Measurements from ENCODE around the gene HMGN3.

Gene HMGN3

DNA sequence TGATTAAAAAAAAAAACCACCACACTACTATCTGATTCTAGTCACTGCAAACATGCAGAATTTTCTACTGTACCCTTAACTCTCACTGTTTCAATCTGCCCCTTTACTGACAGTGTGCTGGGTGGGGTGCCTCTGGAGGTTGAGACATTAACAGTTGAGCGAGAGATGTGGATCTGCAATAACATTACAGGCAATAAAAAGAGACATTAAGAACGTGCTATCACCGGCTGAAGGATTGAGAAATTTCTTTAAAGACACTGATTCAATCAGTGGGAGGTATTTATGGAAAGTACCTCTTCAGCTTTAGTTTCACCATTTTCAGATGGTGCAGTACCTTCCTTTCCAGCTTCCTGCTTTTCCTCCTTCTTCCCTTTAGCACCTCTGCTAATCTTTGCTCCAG is 32.5 kb downstream of the HMGN3 start:
- DNase-seq (ENCODE audit: low read depth): no peak
- TF ChIP-seq, protein P1, sequence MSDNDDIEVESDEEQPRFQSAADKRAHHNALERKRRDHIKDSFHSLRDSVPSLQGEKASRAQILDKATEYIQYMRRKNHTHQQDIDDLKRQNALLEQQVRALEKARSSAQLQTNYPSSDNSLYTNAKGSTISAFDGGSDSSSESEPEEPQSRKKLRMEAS (IDR thresholded peaks at IDR 0.05; ENCODE audit: low read depth, low read length): no peak
- TF ChIP-seq MYC (IDR thresholded peaks at IDR 0.05; ENCODE audit: low read depth, low read length) (no peak), POLR2A (IDR thresholded peaks at IDR 0.05; ENCODE audit: extremely low read depth, insufficient read length) (no peak)
- TF ChIP-seq, protein P2, sequence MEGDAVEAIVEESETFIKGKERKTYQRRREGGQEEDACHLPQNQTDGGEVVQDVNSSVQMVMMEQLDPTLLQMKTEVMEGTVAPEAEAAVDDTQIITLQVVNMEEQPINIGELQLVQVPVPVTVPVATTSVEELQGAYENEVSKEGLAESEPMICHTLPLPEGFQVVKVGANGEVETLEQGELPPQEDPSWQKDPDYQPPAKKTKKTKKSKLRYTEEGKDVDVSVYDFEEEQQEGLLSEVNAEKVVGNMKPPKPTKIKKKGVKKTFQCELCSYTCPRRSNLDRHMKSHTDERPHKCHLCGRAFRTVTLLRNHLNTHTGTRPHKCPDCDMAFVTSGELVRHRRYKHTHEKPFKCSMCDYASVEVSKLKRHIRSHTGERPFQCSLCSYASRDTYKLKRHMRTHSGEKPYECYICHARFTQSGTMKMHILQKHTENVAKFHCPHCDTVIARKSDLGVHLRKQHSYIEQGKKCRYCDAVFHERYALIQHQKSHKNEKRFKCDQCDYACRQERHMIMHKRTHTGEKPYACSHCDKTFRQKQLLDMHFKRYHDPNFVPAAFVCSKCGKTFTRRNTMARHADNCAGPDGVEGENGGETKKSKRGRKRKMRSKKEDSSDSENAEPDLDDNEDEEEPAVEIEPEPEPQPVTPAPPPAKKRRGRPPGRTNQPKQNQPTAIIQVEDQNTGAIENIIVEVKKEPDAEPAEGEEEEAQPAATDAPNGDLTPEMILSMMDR (IDR thresholded peaks at IDR 0.05; ENCODE audit: low read depth, low read length): no peak
- no peak overlapping the region for H3K4me3 ChIP-seq (ENCODE audit: low read depth, low read length)

DNA sequence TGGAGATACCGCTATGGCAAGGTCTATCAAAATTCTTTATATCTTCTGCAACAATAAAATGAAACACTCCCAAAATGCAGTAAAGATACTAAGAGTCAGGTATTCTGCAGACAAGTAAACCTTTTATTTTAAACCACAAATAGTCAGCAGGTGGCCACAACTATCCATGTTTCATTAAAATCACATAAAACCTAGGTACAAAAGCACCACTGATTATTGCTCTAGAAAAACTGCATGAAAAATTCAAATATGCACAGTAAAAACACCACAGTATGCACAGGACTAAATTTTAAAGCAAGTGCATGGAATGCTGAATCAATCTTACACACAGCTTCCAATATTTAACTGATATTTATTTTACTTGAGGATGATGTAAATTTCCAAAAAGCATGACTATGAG is 33.3 kb downstream of the HMGN3 start:
- H3K4me3 ChIP-seq (ENCODE audit: low read depth, low read length): no peak overlapping the region
- TF ChIP-seq POLR2A (IDR thresholded peaks at IDR 0.05; ENCODE audit: extremely low read depth, insufficient read length) (no peak), MYC (IDR thresholded peaks at IDR 0.05; ENCODE audit: low read depth, low read length) (no peak)
- no peak for DNase-seq (ENCODE audit: low read depth)

DNA sequence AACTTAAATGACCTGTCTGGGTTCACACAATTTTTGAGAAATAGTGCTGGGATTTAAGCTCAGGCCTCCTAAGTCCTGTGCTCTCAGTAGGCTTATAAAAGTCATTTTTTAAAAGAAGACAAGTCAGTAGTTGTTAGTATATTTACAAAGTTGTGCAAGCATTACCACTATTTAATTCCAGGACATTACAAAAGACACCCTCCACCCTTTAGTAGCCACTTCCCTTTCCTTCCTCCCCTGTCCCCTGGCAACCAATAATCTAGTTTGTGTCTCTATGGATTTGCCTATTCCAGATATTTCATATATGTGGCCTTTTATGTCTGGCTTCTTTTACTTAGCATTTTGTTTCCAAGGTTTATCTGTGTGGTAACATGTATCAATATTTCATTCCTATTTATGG is 37.6 kb downstream of the HMGN3 start:
- no peak for TF ChIP-seq MYC (IDR thresholded peaks at IDR 0.05; ENCODE audit: low read depth, low read length)
- TF ChIP-seq, protein P2 (IDR thresholded peaks at IDR 0.05; ENCODE audit: low read depth, low read length): no peak
- TF ChIP-seq, protein P1 (IDR thresholded peaks at IDR 0.05; ENCODE audit: low read depth, low read length): no peak
- no peak for TF ChIP-seq POLR2A (IDR thresholded peaks at IDR 0.05; ENCODE audit: extremely low read depth, insufficient read length)
- DNase-seq (ENCODE audit: low read depth): peak; percentile 54

DNA sequence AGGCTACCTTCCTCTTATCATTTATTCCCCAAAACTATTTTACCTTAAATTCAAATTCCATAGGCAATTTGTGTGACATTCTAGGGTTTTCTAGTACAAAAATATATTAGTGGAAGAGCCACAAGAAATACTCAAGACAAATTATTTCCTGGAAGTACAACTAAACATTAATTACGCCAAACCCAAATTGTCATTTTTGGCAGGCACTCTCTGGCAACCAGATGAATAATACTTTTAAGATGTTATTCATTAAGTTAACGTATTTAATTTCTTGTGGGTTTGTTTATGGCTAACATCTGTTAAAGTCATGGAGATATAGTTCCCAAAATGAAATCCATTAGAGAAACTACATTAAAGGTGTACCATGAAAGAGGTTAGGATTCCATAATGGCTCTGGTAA is 40.5 kb downstream of the HMGN3 start:
- no peak for TF ChIP-seq POLR2A (IDR thresholded peaks at IDR 0.05; ENCODE audit: extremely low read depth, insufficient read length)
- TF ChIP-seq, protein P2 (IDR thresholded peaks at IDR 0.05; ENCODE audit: low read depth, low read length): no peak
- no peak for TF ChIP-seq MYC (IDR thresholded peaks at IDR 0.05; ENCODE audit: low read depth, low read length)
- TF ChIP-seq, protein P1 (IDR thresholded peaks at IDR 0.05; ENCODE audit: low read depth, low read length): no peak
- no peak overlapping the region for H3K4me3 ChIP-seq (ENCODE audit: low read depth, low read length)
- DNase-seq (ENCODE audit: low read depth): no peak

More for the DNA sequence above, 37.6 kb downstream of the HMGN3 start:
- H3K4me3 ChIP-seq (ENCODE audit: low read depth, low read length): no peak overlapping the region

DNA sequence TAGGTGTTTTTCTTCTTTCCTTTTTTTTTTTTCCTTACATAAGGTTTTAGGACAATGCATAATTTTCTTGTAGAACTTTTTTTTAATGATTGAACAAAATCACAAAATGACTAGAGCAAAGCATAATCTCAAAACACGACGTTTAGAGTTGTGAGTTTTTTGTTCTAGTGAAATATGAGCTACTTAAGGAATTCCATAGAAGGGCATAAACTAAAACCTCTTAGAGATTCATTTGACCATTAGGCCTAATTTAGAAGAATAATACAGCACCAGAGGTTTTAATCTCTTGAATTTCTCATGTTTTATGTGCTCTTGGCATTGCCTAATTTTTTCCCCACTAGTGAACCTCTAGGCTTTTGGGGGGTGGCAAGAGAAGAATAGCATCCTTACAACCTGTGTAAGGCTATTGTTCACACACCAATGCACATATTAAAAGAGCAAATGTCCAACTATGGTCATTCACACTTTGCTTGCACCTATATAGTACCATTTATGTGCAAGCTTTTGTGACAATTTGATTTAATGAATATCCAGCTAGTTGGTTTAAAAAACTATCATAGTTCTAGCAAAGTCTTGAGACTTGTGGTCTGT is 44.6 kb downstream of the HMGN3 start:
- no peak for DNase-seq (ENCODE audit: low read depth)
- no peak overlapping the region for H3K4me3 ChIP-seq (ENCODE audit: low read depth, low read length)
- TF ChIP-seq, protein P1 (IDR thresholded peaks at IDR 0.05; ENCODE audit: low read depth, low read length): no peak
- TF ChIP-seq POLR2A (IDR thresholded peaks at IDR 0.05; ENCODE audit: extremely low read depth, insufficient read length) (no peak), MYC (IDR thresholded peaks at IDR 0.05; ENCODE audit: low read depth, low read length) (no peak)
- TF ChIP-seq, protein P2 (IDR thresholded peaks at IDR 0.05; ENCODE audit: low read depth, low read length): no peak

DNA sequence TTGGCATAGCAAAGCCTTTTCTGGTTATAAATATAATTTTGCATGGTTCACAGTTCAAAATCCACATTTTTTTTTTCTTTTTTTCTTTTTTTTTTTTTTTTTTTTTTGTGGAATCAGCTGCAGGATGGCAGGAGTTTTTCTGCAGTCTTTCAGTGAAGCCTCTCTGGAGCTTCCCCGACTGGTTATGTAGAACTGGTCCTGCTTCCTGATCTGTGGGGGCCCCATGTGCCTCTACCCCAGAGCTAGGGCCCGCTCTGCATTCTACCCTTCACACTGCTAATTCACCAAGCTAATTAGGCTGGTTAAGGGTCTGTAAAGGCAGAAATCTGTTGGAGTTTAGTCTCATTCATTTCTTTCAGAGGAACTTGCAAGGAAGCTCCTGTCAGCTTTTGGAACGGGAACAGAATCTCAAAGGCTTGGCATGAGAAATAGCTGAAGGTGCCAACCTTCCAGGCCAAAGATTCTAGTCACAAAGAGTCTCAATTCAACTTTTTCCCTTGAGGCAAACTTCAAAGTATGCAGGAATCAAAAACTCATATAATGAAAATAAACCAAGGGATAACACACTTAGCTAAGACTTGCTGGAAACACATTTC is 45.5 kb downstream of the HMGN3 start:
- DNase-seq (ENCODE audit: low read depth): no peak
- H3K4me3 ChIP-seq (ENCODE audit: low read depth, low read length): no peak overlapping the region
- TF ChIP-seq, protein P1 (IDR thresholded peaks at IDR 0.05; ENCODE audit: low read depth, low read length): no peak
- TF ChIP-seq POLR2A (IDR thresholded peaks at IDR 0.05; ENCODE audit: extremely low read depth, insufficient read length) (no peak), MYC (IDR thresholded peaks at IDR 0.05; ENCODE audit: low read depth, low read length) (no peak)
- TF ChIP-seq, protein P2 (IDR thresholded peaks at IDR 0.05; ENCODE audit: low read depth, low read length): no peak

Data from NB4 (cell line).